ENCODE results near the gene CFL1.

The CFL1 gene

GRCh38 chr11:65869643-65870306 lies 11.8 kb upstream of the CFL1 start:
- no peak for DNase-seq (ENCODE audit: low read depth)
- no peak overlapping the region for H3K4me3 ChIP-seq (ENCODE audit: low read depth, low read length)
- no peak for TF ChIP-seq CTCF (IDR thresholded peaks at IDR 0.05; ENCODE audit: low read depth, low read length, missing control alignments)
- in situ Hi-C loops (cut with HindIII; ENCODE audit: low sequenced_read_pairs) = no loop called here

GRCh38 chr11:65868907-65869306 lies 10.9 kb upstream of the CFL1 start:
- no peak overlapping the region for H3K4me3 ChIP-seq (ENCODE audit: low read depth, low read length)
- no peak for DNase-seq (ENCODE audit: low read depth)
- in situ Hi-C loops (cut with HindIII; ENCODE audit: low sequenced_read_pairs) = no loop called here
- TF ChIP-seq CTCF (IDR thresholded peaks at IDR 0.05; ENCODE audit: low read depth, low read length, missing control alignments) = no peak

- H3K4me3 ChIP-seq (ENCODE audit: low read depth, low read length) = no peak overlapping the region
- TF ChIP-seq CTCF (IDR thresholded peaks at IDR 0.05; ENCODE audit: low read depth, low read length, missing control alignments) = no peak
- DNase-seq (ENCODE audit: low read depth) = no peak
- in situ Hi-C loops (cut with HindIII; ENCODE audit: low sequenced_read_pairs) = no loop called here
Measured at GRCh38 chr11:65868076-65868667, 10.2 kb upstream of the CFL1 start.

GRCh38 chr11:65867284-65868071 lies 9.5 kb upstream of the CFL1 start:
- no peak for TF ChIP-seq CTCF (IDR thresholded peaks at IDR 0.05; ENCODE audit: low read depth, low read length, missing control alignments)
- DNase-seq (ENCODE audit: low read depth) = no peak
- in situ Hi-C loops (cut with HindIII; ENCODE audit: low sequenced_read_pairs) = no loop called here
- no peak overlapping the region for H3K4me3 ChIP-seq (ENCODE audit: low read depth, low read length)

GRCh38 chr11:65866509-65867283 lies 8.7 kb upstream of the CFL1 start:
- no peak overlapping the region for H3K4me3 ChIP-seq (ENCODE audit: low read depth, low read length)
- no peak for TF ChIP-seq CTCF (IDR thresholded peaks at IDR 0.05; ENCODE audit: low read depth, low read length, missing control alignments)
- no peak for DNase-seq (ENCODE audit: low read depth)
- in situ Hi-C loops (cut with HindIII; ENCODE audit: low sequenced_read_pairs) = no loop called here

- no peak for TF ChIP-seq CTCF (IDR thresholded peaks at IDR 0.05; ENCODE audit: low read depth, low read length, missing control alignments)
- no peak for DNase-seq (ENCODE audit: low read depth)
- in situ Hi-C loops (cut with HindIII; ENCODE audit: low sequenced_read_pairs) = no loop called here
Measured at GRCh38 chr11:65865550-65866172, 7.7 kb upstream of the CFL1 start.

More at GRCh38 chr11:65865550-65866172, 7.7 kb upstream of the CFL1 start:
- no peak overlapping the region for H3K4me3 ChIP-seq (ENCODE audit: low read depth, low read length)
